B cell (primary cell): ENCODE data around the gene FZD10.

Source experiments
- CTCF ChIP-seq: fragments of 200-600 bp; IDR thresholded peaks from one replicate; pipeline ENCODE4 v1.8.0; 2022; ENCODE audit warnings: antibody characterized with exemption, mild to moderate bottlenecking
- EZH2 ChIP-seq: IDR thresholded peaks from 2 replicates; pipeline ENCODE4 v1.6.1; 2012; ENCODE audit warnings: borderline replicate concordance, low read depth, mild to moderate bottlenecking, moderate library complexity, low read length; ENCODE audit not compliant: insufficient read depth, poor library complexity, severe bottlenecking

- TF ChIP-seq CTCF (no peak), EZH2 (no peak)
Observed at GRCh38 chr12:130195776-130196175, 33.5 kb downstream of the FZD10 start.
